Panc1 (cell line): ENCODE results near the gene DPCD. TPM values are rescaled to one million over a fixed set of nuclear protein-coding genes. Genes with fewer than 3 reads are reported as not detected.

Experiments used
- ATAC-seq: fragments of 200-7000 bp; cut with Tn5 transposase; 2 replicates; pipeline ENCODE4 v1.9.1; 2020; ENCODE audit warnings: mild to moderate bottlenecking, moderate library complexity
- BruUV-seq: library from RNA; stranded (reverse); fragments of 400-500 nt; replicated peaks from 2 replicates; lab custom pipeline; 2021; lab: Mats Ljungman, UMichigan
- CTCF ChIA-PET: fragments of 300-600 bp; sonication (Branson Sonifier 250); formaldehyde crosslinking; loops from one replicate; lab custom pipeline; 2022; ENCODE audit warnings: antibody characterized with exemption; lab: Charles Lee
- POLR2A ChIA-PET: fragments of 300-600 bp; sonication (Branson Sonifier 250); formaldehyde crosslinking; loops from one replicate; lab custom pipeline; 2022; ENCODE audit warnings: antibody characterized with exemption; lab: Charles Lee
- DNase-seq: peaks from one replicate; pipeline ENCODE4 v3.0.0-alpha.2; 2010; ENCODE audit warnings: low read depth, low spot score
- H3K27ac ChIP-seq: 2 replicates; pipeline ENCODE4 v1.5.1; 2011; ENCODE audit warnings: mild to moderate bottlenecking, low read length, inconsistent platforms
- H3K27me3 ChIP-seq: fragments of 200-500 bp; sonication (Bioruptor generic); 2 replicates; pipeline ENCODE4 v1.6.0; 2014; ENCODE audit warnings: low read length, inconsistent platforms; ENCODE audit not compliant: control insufficient read depth, insufficient read depth
- H3K36me3 ChIP-seq: fragments of 200-500 bp; sonication (Bioruptor generic); 2 replicates; pipeline ENCODE4 v1.5.1; 2014; ENCODE audit warnings: inconsistent platforms, mild to moderate bottlenecking, low read length, moderate library complexity; ENCODE audit not compliant: control insufficient read depth, insufficient read depth
- H3K4me1 ChIP-seq: 2 replicates; pipeline ENCODE4 v1.5.1; 2011; ENCODE audit warnings: inconsistent platforms, mild to moderate bottlenecking, low read length, moderate library complexity; ENCODE audit not compliant: control insufficient read depth, insufficient read depth
- H3K4me3 ChIP-seq, 2 experiments: 2 replicates each; pipeline ENCODE4 v1.5.1; 2011 to 2012; ENCODE audit warnings: low read depth in 2 of 2, low read length in 2 of 2, mild to moderate bottlenecking in 2 of 2, inconsistent platforms in 1 of 2, moderate library complexity in 1 of 2
- H3K9me3 ChIP-seq: fragments of 200-500 bp; sonication (Bioruptor generic); 2 replicates; pipeline ENCODE4 v1.5.1; 2014; ENCODE audit warnings: low read depth, mild to moderate bottlenecking, inconsistent platforms, low read length, moderate library complexity; ENCODE audit not compliant: control insufficient read depth, insufficient read depth
- POLR2AphosphoS5 ChIP-seq: IDR thresholded peaks from 2 replicates; pipeline ENCODE4 v1.6.1; 2012; ENCODE audit warnings: mild to moderate bottlenecking, low read depth, low read length, moderate library complexity
- SIN3A ChIP-seq: IDR thresholded peaks from 2 replicates; pipeline ENCODE4 v1.6.1; 2012; ENCODE audit warnings: low read depth, mild to moderate bottlenecking, low read length, moderate library complexity, borderline replicate concordance; ENCODE audit not compliant: insufficient read depth
- TCF7L2 ChIP-seq: IDR thresholded peaks from 2 replicates; pipeline ENCODE4 v1.6.1; 2011; ENCODE audit warnings: mild to moderate bottlenecking, low read depth, low read length, inconsistent platforms
- in situ Hi-C: cut with HindIII; loops from 2 replicates; pipeline ENCODE4 v1.10.0; 2016; ENCODE audit warnings: low sequenced_read_pairs, low pct_unique_long_range_greater_than_20kb
- intact Hi-C: fragments of 100-400 bp; cut with micrococcal nuclease; formaldehyde crosslinking; loops from one replicate; pipeline ENCODE4 v1.10.0; 2022; ENCODE audit not compliant: unreplicated experiment
- total RNA-seq: library from RNA; stranded (reverse); gene quantifications from one replicate; pipeline ENCODE4 v1.2.1, GENCODE V29; 2021; ENCODE audit not compliant: unreplicated experiment
- TF ChIP-seq, protein P1 (sequence below): fragments of 450-650 bp; IDR thresholded peaks from 2 replicates; pipeline ENCODE4 v1.5.1; 2017; ENCODE audit warnings: mild to moderate bottlenecking
- TF ChIP-seq, protein P2 (sequence below), 2 experiments: IDR thresholded peaks; 2 replicates each; pipeline ENCODE4 v1.6.1; 2011 to 2012; ENCODE audit warnings: low read depth in 2 of 2, control low read depth in 1 of 2, low read length in 1 of 2, mild to moderate bottlenecking in 1 of 2, moderate library complexity in 1 of 2; ENCODE audit not compliant: insufficient read depth in 1 of 2

DPCD gene
- total RNA-seq, 1 experiment from 2014 or later: 27.6 TPM

DNA sequence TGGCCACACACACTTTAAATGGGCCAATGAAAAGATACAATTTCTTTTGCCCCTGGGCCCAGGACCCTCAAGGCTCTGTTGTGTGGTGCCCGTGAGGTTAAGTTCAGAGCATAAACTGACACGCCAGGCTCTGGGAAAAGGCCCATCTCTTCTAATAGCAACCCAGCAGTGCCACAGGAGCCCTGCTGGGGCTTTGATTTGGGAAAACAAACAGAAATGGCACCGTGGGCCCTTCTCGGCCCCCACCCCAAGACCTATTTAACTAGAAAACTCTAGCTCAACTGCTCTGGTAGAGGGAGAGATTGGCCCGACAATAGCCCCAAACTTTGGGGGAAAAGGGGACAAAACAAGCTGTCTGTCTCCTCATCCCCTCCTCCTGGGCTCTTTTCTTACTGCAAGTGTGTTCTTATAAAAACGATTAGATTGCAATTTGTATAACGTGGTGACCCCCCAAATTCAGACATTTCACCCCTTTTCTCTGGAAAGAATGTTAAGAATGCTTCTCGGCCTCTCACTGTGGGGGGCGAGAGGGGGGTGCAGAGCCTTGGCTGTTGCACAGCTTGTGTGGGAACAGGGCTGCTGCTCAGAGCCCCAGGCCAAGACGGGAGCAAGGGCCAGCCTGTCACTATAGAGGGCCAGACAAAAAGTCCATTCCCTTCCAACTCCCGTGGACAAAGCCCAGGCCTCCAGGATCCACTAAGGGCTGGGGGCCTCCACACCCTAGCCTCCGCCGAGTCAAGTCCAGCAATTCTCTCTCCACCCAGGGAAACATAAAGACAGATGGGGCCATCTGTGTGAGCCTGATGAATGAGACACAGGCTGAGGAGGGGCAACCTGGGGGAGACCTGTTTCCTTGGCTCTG, 26.8 kb downstream of the DPCD start:
- intact Hi-C loops: no loop called here
- ATAC-seq: no peak
- Histone ChIP-seq H3K27me3 (no peaks in the 10 kb centered on the region), H3K4me3 (no peak overlapping the region), H3K9me3 (no peaks in the 10 kb centered on the region), H3K27ac (no peak overlapping the region), H3K36me3 (no peaks in the 10 kb centered on the region; the same call in 1 of the 2 replicates), H3K4me1 (no peaks in the 10 kb centered on the region)
- no peak for DNase-seq
- ChIA-PET CTCF (no interaction called here), POLR2A (no interaction called here)
- TF ChIP-seq, protein P1, sequence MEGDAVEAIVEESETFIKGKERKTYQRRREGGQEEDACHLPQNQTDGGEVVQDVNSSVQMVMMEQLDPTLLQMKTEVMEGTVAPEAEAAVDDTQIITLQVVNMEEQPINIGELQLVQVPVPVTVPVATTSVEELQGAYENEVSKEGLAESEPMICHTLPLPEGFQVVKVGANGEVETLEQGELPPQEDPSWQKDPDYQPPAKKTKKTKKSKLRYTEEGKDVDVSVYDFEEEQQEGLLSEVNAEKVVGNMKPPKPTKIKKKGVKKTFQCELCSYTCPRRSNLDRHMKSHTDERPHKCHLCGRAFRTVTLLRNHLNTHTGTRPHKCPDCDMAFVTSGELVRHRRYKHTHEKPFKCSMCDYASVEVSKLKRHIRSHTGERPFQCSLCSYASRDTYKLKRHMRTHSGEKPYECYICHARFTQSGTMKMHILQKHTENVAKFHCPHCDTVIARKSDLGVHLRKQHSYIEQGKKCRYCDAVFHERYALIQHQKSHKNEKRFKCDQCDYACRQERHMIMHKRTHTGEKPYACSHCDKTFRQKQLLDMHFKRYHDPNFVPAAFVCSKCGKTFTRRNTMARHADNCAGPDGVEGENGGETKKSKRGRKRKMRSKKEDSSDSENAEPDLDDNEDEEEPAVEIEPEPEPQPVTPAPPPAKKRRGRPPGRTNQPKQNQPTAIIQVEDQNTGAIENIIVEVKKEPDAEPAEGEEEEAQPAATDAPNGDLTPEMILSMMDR: no peak
- TF ChIP-seq SIN3A (no peak), TCF7L2 (no peak)
- no TSS peak for BruUV-seq
- in situ Hi-C loops: no loop called here

DNA sequence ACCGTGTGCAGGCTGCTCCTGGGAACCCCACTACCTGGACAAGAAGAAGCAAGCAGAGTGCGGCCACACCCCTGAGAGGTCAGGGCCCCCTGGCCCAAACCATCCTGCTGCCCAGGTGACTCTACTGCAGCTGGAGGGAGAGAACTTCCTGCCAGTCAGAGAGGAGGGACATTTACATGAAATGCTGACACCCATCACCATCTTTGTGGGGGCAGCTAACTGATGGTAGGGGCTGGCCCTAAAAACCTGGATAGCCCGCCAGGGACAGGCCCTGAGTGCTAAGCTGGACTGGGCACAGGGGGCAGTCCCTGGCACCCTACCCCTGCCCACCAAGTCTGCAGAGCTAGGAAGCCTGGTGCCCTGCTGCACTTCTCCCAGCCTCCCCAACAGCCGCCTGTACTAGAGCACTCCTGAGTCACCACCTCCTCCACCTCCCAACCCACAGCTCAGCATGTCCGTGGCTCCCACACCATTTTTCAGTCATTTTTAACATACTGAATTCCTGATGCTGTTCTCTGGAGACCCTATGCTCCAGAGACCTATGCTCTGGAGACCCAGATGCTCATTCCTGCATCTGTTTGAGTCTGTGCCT, 27.5 kb downstream of the DPCD start:
- TF ChIP-seq, protein P2, sequence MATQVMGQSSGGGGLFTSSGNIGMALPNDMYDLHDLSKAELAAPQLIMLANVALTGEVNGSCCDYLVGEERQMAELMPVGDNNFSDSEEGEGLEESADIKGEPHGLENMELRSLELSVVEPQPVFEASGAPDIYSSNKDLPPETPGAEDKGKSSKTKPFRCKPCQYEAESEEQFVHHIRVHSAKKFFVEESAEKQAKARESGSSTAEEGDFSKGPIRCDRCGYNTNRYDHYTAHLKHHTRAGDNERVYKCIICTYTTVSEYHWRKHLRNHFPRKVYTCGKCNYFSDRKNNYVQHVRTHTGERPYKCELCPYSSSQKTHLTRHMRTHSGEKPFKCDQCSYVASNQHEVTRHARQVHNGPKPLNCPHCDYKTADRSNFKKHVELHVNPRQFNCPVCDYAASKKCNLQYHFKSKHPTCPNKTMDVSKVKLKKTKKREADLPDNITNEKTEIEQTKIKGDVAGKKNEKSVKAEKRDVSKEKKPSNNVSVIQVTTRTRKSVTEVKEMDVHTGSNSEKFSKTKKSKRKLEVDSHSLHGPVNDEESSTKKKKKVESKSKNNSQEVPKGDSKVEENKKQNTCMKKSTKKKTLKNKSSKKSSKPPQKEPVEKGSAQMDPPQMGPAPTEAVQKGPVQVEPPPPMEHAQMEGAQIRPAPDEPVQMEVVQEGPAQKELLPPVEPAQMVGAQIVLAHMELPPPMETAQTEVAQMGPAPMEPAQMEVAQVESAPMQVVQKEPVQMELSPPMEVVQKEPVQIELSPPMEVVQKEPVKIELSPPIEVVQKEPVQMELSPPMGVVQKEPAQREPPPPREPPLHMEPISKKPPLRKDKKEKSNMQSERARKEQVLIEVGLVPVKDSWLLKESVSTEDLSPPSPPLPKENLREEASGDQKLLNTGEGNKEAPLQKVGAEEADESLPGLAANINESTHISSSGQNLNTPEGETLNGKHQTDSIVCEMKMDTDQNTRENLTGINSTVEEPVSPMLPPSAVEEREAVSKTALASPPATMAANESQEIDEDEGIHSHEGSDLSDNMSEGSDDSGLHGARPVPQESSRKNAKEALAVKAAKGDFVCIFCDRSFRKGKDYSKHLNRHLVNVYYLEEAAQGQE (IDR thresholded peaks at IDR 0.05; ENCODE audit: insufficient read depth in 1 of 2, low read depth in 2 of 2, low read length in 1 of 2): no peak
- TF ChIP-seq SIN3A (no peak), TCF7L2 (no peak), POLR2AphosphoS5 (no peak)
- TF ChIP-seq, protein P1: no peak
- Histone ChIP-seq H3K9me3 (no peaks in the 10 kb centered on the region), H3K4me1 (no peaks in the 10 kb centered on the region), H3K4me3 (no peak overlapping the region), H3K27ac (no peak overlapping the region), H3K27me3 (no peaks in the 10 kb centered on the region), H3K36me3 (no peaks in the 10 kb centered on the region; the same call in 1 of the 2 replicates)
- CTCF ChIA-PET: no interaction called here
- DNase-seq (no peak), ATAC-seq (no peak)
- POLR2A ChIA-PET: no interaction called here
- in situ Hi-C loops: no loop called here
- BruUV-seq: no TSS peak
- intact Hi-C loops: no loop called here
